IMR-90 (cell line): ENCODE data around the gene PRR36. TPM values are rescaled to one million over a fixed set of nuclear protein-coding genes. Genes with fewer than 3 reads are reported as not detected.

Experiments
- ATAC-seq: fragments of 200-7000 bp; cut with Tn5 transposase; 2 replicates; pipeline ENCODE4 v1.9.1; 2020; ENCODE audit warnings: low read depth, mild to moderate bottlenecking, moderate library complexity
- BruUV-seq: library from RNA; stranded (reverse); fragments of 400-500 nt; replicated peaks from 2 replicates; lab custom pipeline; 2021; lab: Mats Ljungman, UMichigan
- CTCF ChIA-PET: fragments of 300-600 bp; formaldehyde crosslinking; extraction: SDS; loops from one replicate; lab custom pipeline; 2021; ENCODE audit warnings: antibody characterized with exemption; lab: Yijun Ruan, JAX
- POLR2A ChIA-PET: fragments of 300-600 bp; sonication (Branson Sonifier 250); formaldehyde crosslinking; loops from one replicate; lab custom pipeline; 2022; ENCODE audit warnings: antibody characterized with exemption; ENCODE audit not compliant: unreplicated experiment; lab: Charles Lee
- DNase-seq: peaks from one replicate; pipeline ENCODE4 v3.0.0; 2013
- H2AFZ ChIP-seq: replicated peaks from 2 replicates; pipeline ENCODE3; 2013; ENCODE audit warnings: low read length, mild to moderate bottlenecking; ENCODE audit not compliant: poor library complexity
- H2AK5ac ChIP-seq: 2 replicates; pipeline ENCODE4 v1.6.1; 2013; ENCODE audit warnings: low read depth, low read length, inconsistent platforms
- H2AK9ac ChIP-seq: replicated peaks from 2 replicates; pipeline ENCODE3; 2013; ENCODE audit warnings: mild to moderate bottlenecking, low read depth, low read length, moderate library complexity; ENCODE audit not compliant: poor library complexity
- H2BK120ac ChIP-seq: 2 replicates; pipeline ENCODE4 v1.6.1; 2013; ENCODE audit warnings: low read depth, low read length, inconsistent platforms
- H2BK15ac ChIP-seq: 3 replicates; pipeline ENCODE4 v1.6.1; 2013; ENCODE audit warnings: low read depth, low read length, inconsistent platforms
- H2BK20ac ChIP-seq: 2 replicates; pipeline ENCODE4 v1.6.1; 2013; ENCODE audit warnings: low read depth, mild to moderate bottlenecking, inconsistent platforms, low read length, moderate library complexity
- H2BK5ac ChIP-seq: 2 replicates; pipeline ENCODE4 v1.6.1; 2013; ENCODE audit warnings: mild to moderate bottlenecking, low read depth, low read length, inconsistent platforms; ENCODE audit not compliant: poor library complexity, severe bottlenecking
- H3K14ac ChIP-seq: replicated peaks from 2 replicates; pipeline ENCODE4 v1.6.1; 2013; ENCODE audit warnings: low read depth, low read length, inconsistent platforms
- H3K18ac ChIP-seq: 2 replicates; pipeline ENCODE4 v1.6.1; 2013; ENCODE audit warnings: low read depth, low read length, control low read depth
- H3K23ac ChIP-seq: 2 replicates; pipeline ENCODE4 v1.6.1; 2013; ENCODE audit warnings: low read depth, low read length, inconsistent platforms
- H3K27ac ChIP-seq: 2 replicates; pipeline ENCODE4 v1.5.1; 2013; ENCODE audit warnings: mild to moderate bottlenecking, control low read depth, low read length; ENCODE audit not compliant: insufficient read depth
- H3K27me3 ChIP-seq: 2 replicates; pipeline ENCODE4 v1.6.1; 2013; ENCODE audit warnings: low read length; ENCODE audit not compliant: control insufficient read depth, insufficient read depth
- H3K36me3 ChIP-seq: 2 replicates; pipeline ENCODE4 v1.6.1; 2013; ENCODE audit warnings: low read length, mixed read lengths; ENCODE audit not compliant: control insufficient read depth, insufficient read depth
- H3K4ac ChIP-seq: 2 replicates; pipeline ENCODE4 v1.6.1; 2013; ENCODE audit warnings: low read depth, low read length, inconsistent platforms
- H3K4me1 ChIP-seq: 2 replicates; pipeline ENCODE4 v1.6.1; 2013; ENCODE audit warnings: low read length, mixed read lengths; ENCODE audit not compliant: control insufficient read depth, insufficient read depth
- H3K4me2 ChIP-seq: 2 replicates; pipeline ENCODE4 v1.6.1; 2013; ENCODE audit warnings: low read depth, mild to moderate bottlenecking, control low read depth, low read length, moderate library complexity
- H3K4me3 ChIP-seq: 2 replicates; pipeline ENCODE4 v1.5.1; 2013; ENCODE audit warnings: low read depth, mild to moderate bottlenecking, control low read depth, low read length, moderate library complexity; ENCODE audit not compliant: insufficient read depth
- H3K56ac ChIP-seq: 2 replicates; pipeline ENCODE4 v1.6.1; 2013; ENCODE audit warnings: low read length, inconsistent platforms; ENCODE audit not compliant: insufficient read depth; ENCODE audit errors: extremely low read depth
- H3K79me1 ChIP-seq, 2 experiments: 2 replicates each; pipeline ENCODE4 v1.6.1; 2013; ENCODE audit warnings: low read length in 2 of 2, inconsistent platforms in 1 of 2, low read depth in 1 of 2
- H3K9ac ChIP-seq: 2 replicates; pipeline ENCODE4 v1.6.1; 2013; ENCODE audit warnings: low read depth, low read length, control low read depth
- H3K9me1 ChIP-seq: 2 replicates; pipeline ENCODE4 v1.6.1; 2013; ENCODE audit warnings: low read length, inconsistent platforms; ENCODE audit not compliant: insufficient read depth
- H3K9me3 ChIP-seq: 2 replicates; pipeline ENCODE4 v1.6.1; 2013; ENCODE audit warnings: low read length; ENCODE audit not compliant: control insufficient read depth, insufficient read depth
- H4K20me1 ChIP-seq: 2 replicates; pipeline ENCODE4 v1.6.1; 2013; ENCODE audit warnings: low read length, inconsistent platforms; ENCODE audit not compliant: insufficient read depth
- H4K5ac ChIP-seq: 2 replicates; pipeline ENCODE4 v1.6.1; 2013; ENCODE audit warnings: mild to moderate bottlenecking, low read depth, low read length, control low read depth
- H4K8ac ChIP-seq, 2 experiments: 2 replicates each; pipeline ENCODE4 v1.6.1; 2013; ENCODE audit warnings: low read depth in 2 of 2, low read length in 2 of 2, control low read depth in 1 of 2, inconsistent platforms in 1 of 2
- H4K91ac ChIP-seq: 2 replicates; pipeline ENCODE4 v1.6.1; 2013; ENCODE audit warnings: low read depth, low read length, inconsistent platforms; ENCODE audit not compliant: insufficient read depth
- BHLHE40 ChIP-seq: fragments of 150-350 bp; IDR thresholded peaks from 2 replicates; pipeline ENCODE4 v1.6.1; 2016; ENCODE audit warnings: mild to moderate bottlenecking, low read depth, low read length
- CHD1 ChIP-seq: IDR thresholded peaks from 2 replicates; pipeline ENCODE4 v1.6.1; 2012; ENCODE audit warnings: low read depth, low read length, improper control_type of control experiment
- FOS ChIP-seq: fragments of 150-350 bp; IDR thresholded peaks from 2 replicates; pipeline ENCODE4 v1.6.1; 2016; ENCODE audit warnings: low read depth, low read length
- MAZ ChIP-seq: IDR thresholded peaks from 2 replicates; pipeline ENCODE4 v1.6.1; 2012; ENCODE audit warnings: low read depth, mild to moderate bottlenecking, low read length, improper control_type of control experiment, moderate library complexity, borderline replicate concordance
- POLR2A ChIP-seq: IDR thresholded peaks from 2 replicates; pipeline ENCODE4 v1.6.1; 2012; ENCODE audit warnings: mild to moderate bottlenecking, low read depth, low read length
- RCOR1 ChIP-seq: IDR thresholded peaks from 2 replicates; pipeline ENCODE4 v1.6.1; 2012; ENCODE audit warnings: mild to moderate bottlenecking, low read length, improper control_type of control experiment; ENCODE audit not compliant: insufficient replicate concordance
- WGBS, 2 experiments: methylation state at CpG; one replicate each; pipeline versions ENCODE4 v1.1.5 to v1.1.7; 2013; ENCODE audit warnings: missing lambda C conversion rate in 2 of 2; ENCODE audit not compliant: insufficient read length in 1 of 2; ENCODE audit errors: extremely low coverage in 2 of 2; 5-methylcytosine and 5-hydroxymethylcytosine counted together
- dilution Hi-C: fragments of 300-500 bp; cut with HindIII; formaldehyde crosslinking; loops from one replicate; pipeline ENCODE4 v1.14.3; 2018; ENCODE audit warnings: low sequenced_read_pairs; ENCODE audit not compliant: unreplicated experiment
- in situ Hi-C: fragments of 300-500 bp; cut with MboI; formaldehyde crosslinking; loops from 3 replicates; pipeline ENCODE4 v1.14.3; 2019; ENCODE audit warnings: low sequenced_read_pairs, inconsistent platforms, mixed read lengths
- intact Hi-C: fragments of 100-400 bp; cut with micrococcal nuclease; formaldehyde crosslinking; loops from 2 replicates; pipeline ENCODE4 v1.10.0; 2022
- polyA plus RNA-seq, 3 experiments: library from polyadenylated mRNA; depleted of rRNA; stranded (reverse); fragments of >200 nt; gene quantifications; 2 replicates each; pipeline ENCODE4 v1.2.3, GENCODE V29; 2012; ENCODE audit warnings: low replicate concordance in 1 of 3
- total RNA-seq: library from RNA; depleted of rRNA; stranded (reverse); fragments of >200 nt; gene quantifications from 2 replicates; pipeline ENCODE4 v1.2.3, GENCODE V29; 2012
- TF ChIP-seq, protein P1 (sequence below): fragments of 150-350 bp; IDR thresholded peaks from 2 replicates; pipeline ENCODE4 v1.6.1; 2017; ENCODE audit warnings: mild to moderate bottlenecking, antibody characterized with exemption, low read length, low read depth

PRR36 gene
- total and polyA plus RNA-seq, 2 of the 4 experiments (the other 2 are of a cell fraction), result 0.02 TPM; not detected in 1

DNA sequence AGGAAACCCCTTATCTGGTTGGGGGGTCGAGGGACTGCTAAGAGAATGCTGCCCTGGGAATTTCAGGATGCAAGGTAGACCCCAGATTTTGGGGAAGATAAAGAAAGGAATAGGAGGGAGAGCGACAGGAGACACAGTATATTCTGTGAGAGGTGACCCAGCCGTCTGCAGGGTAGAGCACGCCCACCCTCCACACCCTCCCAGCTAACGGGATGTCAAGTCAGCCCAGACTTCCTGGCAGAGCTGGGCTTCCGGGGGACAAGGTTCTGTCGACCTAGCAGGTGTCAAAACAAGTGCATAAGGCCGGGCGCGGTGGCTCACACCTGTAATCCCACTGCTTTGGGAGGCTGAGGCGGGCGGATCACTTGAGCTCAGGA, 695 bp upstream of the PRR36 start:
- Histone ChIP-seq H2AK9ac (no peak overlapping the region), H3K27me3 (peaks cover 32% of the 10 kb centered on the region), H3K9me3 (no peaks in the 10 kb centered on the region), H2BK5ac (no peak overlapping the region), H3K9ac (no peak overlapping the region), H3K14ac (no peak overlapping the region), H3K4me2 (no peak overlapping the region), H3K4me3 (no peak overlapping the region), H3K4ac (no peak overlapping the region), H3K56ac (no peak overlapping the region), H3K79me1 (no peaks in the 10 kb centered on the region), H3K18ac (no peak overlapping the region), H3K23ac (no peak overlapping the region), H4K8ac (no peak overlapping the region), H4K91ac (no peak overlapping the region), H3K27ac (no peak overlapping the region), H3K4me1 (peaks cover 7% of the 10 kb centered on the region; the same call in 1 of the 2 replicates), H3K36me3 (no peaks in the 10 kb centered on the region), H2BK120ac (no peak overlapping the region), H2AFZ (peak overlapping the region; percentile 81), H4K5ac (no peak overlapping the region), H3K9me1 (no peaks in the 10 kb centered on the region), H2AK5ac (no peak overlapping the region; the same call in 1 of the 2 replicates), H2BK15ac (no peak overlapping the region), H4K20me1 (peaks cover 8% of the 10 kb centered on the region), H2BK20ac (no peak overlapping the region)
- intact Hi-C loops (no loop called here), in situ Hi-C loops (no loop called here), dilution Hi-C loops (no loop called here)
- DNase-seq (no peak), ATAC-seq (no peak)
- ChIA-PET CTCF (no interaction called here), POLR2A (no interaction called here)
- WGBS, 2 experiments, result 66% methylated on average over 5 of the region's 12 CpGs; no CpG with 5 or more reads in 1 of the 2 experiments
- no TSS peak for BruUV-seq
- TF ChIP-seq FOS (no peak), MAZ (no peak), CHD1 (no peak), POLR2A (no peak), RCOR1 (no peak), BHLHE40 (no peak)
- TF ChIP-seq, protein P1, sequence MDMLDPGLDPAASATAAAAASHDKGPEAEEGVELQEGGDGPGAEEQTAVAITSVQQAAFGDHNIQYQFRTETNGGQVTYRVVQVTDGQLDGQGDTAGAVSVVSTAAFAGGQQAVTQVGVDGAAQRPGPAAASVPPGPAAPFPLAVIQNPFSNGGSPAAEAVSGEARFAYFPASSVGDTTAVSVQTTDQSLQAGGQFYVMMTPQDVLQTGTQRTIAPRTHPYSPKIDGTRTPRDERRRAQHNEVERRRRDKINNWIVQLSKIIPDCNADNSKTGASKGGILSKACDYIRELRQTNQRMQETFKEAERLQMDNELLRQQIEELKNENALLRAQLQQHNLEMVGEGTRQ, result no peak
